Choroid plexus epithelial cell (primary cell): ENCODE data around the gene SC5D.

ENCODE experiments used
- DNase-seq: peaks from one replicate; pipeline ENCODE4 v3.0.0-alpha.2; 2010; ENCODE audit warnings: low read depth
- H3K4me3 ChIP-seq: 2 replicates; pipeline ENCODE4 v1.5.1; 2011; ENCODE audit warnings: low read depth, mild to moderate bottlenecking, control low read depth, low read length, moderate library complexity
- CTCF ChIP-seq: conservative IDR thresholded peaks from 2 replicates; pipeline ENCODE4 v1.5.1; 2011; ENCODE audit warnings: low read depth, mild to moderate bottlenecking, control low read depth, inconsistent platforms, low read length, moderate library complexity

The SC5D gene

GRCh38 chr11:121292495-121293287 is at the start of gene SC5D:
SC5D (plus strand) TSS chr11:121292771; CDS start chr11:121303376, 10,605 bp downstream.
- H3K4me3 ChIP-seq = peak within 1 kb of the TSS; percentile 95
- peak; percentile 95 for DNase-seq
- TF ChIP-seq CTCF = peak; percentile 2

GRCh38 chr11:121244884-121245283 is 47.7 kb upstream of the SC5D start:
- no peak overlapping the region for H3K4me3 ChIP-seq
- no peak for TF ChIP-seq CTCF
- DNase-seq = no peak

- DNase-seq = no peak
- H3K4me3 ChIP-seq = no peak overlapping the region
- no peak for TF ChIP-seq CTCF
Measured at GRCh38 chr11:121246021-121246768, 46.4 kb upstream of the SC5D start.

GRCh38 chr11:121246769-121247035 is 45.9 kb upstream of the SC5D start:
- H3K4me3 ChIP-seq = no peak overlapping the region
- no peak for TF ChIP-seq CTCF

GRCh38 chr11:121248496-121248895 is 44.1 kb upstream of the SC5D start:
- DNase-seq = no peak
- no peak for TF ChIP-seq CTCF
- H3K4me3 ChIP-seq = no peak overlapping the region

More at GRCh38 chr11:121246769-121247035, 45.9 kb upstream of the SC5D start:
- no peak for DNase-seq

- TF ChIP-seq CTCF = peak; percentile 68
- DNase-seq = peak; percentile 57
- no peak overlapping the region for H3K4me3 ChIP-seq
Measured at GRCh38 chr11:121249039-121249663, 43.4 kb upstream of the SC5D start.
